ENCODE results near the gene WNK4.

DNA sequence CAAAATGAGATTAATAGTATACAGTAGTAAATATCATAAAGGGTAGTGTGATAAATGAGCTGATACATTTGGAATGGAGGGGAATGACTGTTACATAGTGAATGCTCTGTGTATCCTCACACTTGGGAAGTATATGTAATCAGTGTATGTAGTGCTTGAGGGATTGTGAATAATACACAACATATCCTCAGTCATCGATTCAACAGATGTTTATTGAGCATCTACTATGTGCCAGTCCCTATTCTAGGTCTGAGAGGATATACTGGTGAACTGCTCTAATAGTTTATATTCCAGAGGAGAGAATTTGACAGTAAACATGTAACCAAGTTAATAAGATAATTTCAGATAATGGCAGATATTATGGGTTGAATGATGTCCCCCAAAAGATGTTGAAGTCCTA lies 47.1 kb downstream of the WNK4 start:
- no peak for TF ChIP-seq POLR2A (IDR thresholded peaks at IDR 0.05)
- TF ChIP-seq, protein P1, sequence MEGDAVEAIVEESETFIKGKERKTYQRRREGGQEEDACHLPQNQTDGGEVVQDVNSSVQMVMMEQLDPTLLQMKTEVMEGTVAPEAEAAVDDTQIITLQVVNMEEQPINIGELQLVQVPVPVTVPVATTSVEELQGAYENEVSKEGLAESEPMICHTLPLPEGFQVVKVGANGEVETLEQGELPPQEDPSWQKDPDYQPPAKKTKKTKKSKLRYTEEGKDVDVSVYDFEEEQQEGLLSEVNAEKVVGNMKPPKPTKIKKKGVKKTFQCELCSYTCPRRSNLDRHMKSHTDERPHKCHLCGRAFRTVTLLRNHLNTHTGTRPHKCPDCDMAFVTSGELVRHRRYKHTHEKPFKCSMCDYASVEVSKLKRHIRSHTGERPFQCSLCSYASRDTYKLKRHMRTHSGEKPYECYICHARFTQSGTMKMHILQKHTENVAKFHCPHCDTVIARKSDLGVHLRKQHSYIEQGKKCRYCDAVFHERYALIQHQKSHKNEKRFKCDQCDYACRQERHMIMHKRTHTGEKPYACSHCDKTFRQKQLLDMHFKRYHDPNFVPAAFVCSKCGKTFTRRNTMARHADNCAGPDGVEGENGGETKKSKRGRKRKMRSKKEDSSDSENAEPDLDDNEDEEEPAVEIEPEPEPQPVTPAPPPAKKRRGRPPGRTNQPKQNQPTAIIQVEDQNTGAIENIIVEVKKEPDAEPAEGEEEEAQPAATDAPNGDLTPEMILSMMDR (IDR thresholded peaks at IDR 0.05) = no peak
